ENCODE results near the gene NFKB1. TPM values are rescaled to one million over a fixed set of nuclear protein-coding genes. Genes with fewer than 3 reads are reported as not detected.
"Not testable (repeated sequence)": the region's sequence is repeated elsewhere in the genome, so short reads cannot be mapped to it uniquely, and the experiment has no call there.

Gene NFKB1
- total RNA-seq, 5 donors from 2014 or later (not counting 1 experiment from before 2014, with no cell fraction given), result 83.0 to 185 (median 92.1) TPM

DNA sequence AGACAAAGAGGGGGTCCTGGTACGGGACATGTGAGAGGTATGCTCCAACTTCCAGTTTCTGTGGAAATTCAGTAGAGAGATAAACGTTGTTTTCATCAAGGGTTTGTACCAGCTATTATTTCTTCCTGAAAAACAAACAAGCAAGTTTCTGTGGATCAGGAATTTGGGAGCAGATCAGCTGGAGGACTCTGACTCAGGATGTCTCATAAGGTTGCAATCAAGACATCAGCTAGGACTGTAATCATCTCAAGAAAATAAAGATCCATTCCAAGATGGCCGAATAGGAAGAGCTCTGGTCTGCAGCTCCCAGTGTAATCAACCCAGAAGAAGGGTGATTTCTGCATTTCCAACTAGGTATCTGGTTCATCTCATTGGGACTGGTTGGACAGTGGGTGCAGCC, 23.5 kb upstream of the NFKB1 start:
- DNase-seq, result no peak
- Histone ChIP-seq H3K36me3 (ENCODE audit: control insufficient read depth in 2 of 2, extremely low read depth in 1 of 2, insufficient read depth in 1 of 2, low read length in 1 of 2) (no peaks in the 10 kb centered on the region), H3K4me3 (ENCODE audit: control insufficient read depth in 1 of 2, extremely low read depth in 1 of 2, low read length in 1 of 2) (no peak overlapping the region), H3K4me1 (ENCODE audit: control insufficient read depth in 1 of 2, extremely low read depth in 1 of 2, insufficient read depth in 2 of 2, low read length in 2 of 2) (no peaks in the 10 kb centered on the region), H3K9me3 (no peaks in the 10 kb centered on the region), H3K27ac (ENCODE audit: low read length) (no peak overlapping the region), H3K27me3 (replicated peaks in 1 of 2; ENCODE audit: control insufficient read depth in 2 of 2, extremely low read depth in 1 of 2, insufficient read depth in 2 of 2, low read length in 1 of 2) (no peaks in the 10 kb centered on the region)
- ChIA-PET CTCF (no interaction called here), POLR2A (no interaction called here)
- no peak overlapping the region for H3K4me3 Mint-ChIP-seq
- H3K27me3 Mint-ChIP-seq, result no peaks in the 10 kb centered on the region
- ATAC-seq (replicated peaks in 1 of 4), result no peak
- WGBS (ENCODE audit: insufficient coverage), result no CpG with 5 or more reads among the region's 3 CpGs
- peaks cover 10 to 26% (median 24%) of the 10 kb centered on the region in 3 donors for H3K9me3 Mint-ChIP-seq
- H3K27ac Mint-ChIP-seq, result no peak overlapping the region
- H3K36me3 Mint-ChIP-seq, result peaks cover 18% of the 10 kb centered on the region
- peaks cover 4 to 9% (median 4%) of the 10 kb centered on the region in 3 donors for H3K4me1 Mint-ChIP-seq

DNA sequence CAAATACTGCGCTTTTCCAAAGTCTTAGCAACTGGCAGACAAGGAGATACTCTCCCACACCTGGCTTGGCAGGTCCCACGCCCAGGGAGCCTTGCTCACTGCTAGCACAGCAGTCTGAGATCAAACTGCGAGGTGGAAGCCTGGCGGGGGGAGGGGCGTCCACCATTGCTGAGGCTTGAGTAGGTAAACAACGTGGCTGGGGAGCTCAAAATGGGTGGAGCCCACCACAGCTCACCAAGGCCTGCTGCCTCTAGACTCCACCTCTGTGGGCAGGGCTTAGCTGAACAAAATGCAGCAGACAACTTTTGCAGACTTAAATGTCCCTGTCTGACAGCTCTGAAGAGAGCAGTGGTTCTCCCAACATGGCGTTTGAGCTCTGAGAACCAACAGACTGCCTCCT, 23.0 kb upstream of the NFKB1 start:
- Mint-ChIP-seq H3K27me3 (no peaks in the 10 kb centered on the region), H3K9me3 (peaks cover 10 to 26% (median 24%) of the 10 kb centered on the region in 3 donors), H3K36me3 (peaks cover 18% of the 10 kb centered on the region), H3K4me1 (peaks cover 4 to 9% (median 4%) of the 10 kb centered on the region in 3 donors), H3K27ac (no peak overlapping the region), H3K4me3 (no peak overlapping the region)
- H3K36me3 ChIP-seq (ENCODE audit: control insufficient read depth in 2 of 2, extremely low read depth in 1 of 2, insufficient read depth in 1 of 2, low read length in 1 of 2), result no peaks in the 10 kb centered on the region
- POLR2A ChIA-PET, result no interaction called here
- DNase-seq (no peak), ATAC-seq (replicated peaks in 1 of 4) (no peak)
- H3K4me1 ChIP-seq (ENCODE audit: control insufficient read depth in 1 of 2, extremely low read depth in 1 of 2, insufficient read depth in 2 of 2, low read length in 2 of 2), result no peaks in the 10 kb centered on the region
- 78% methylated on average over 7 of the region's 7 CpGs for WGBS (ENCODE audit: insufficient coverage)
- H3K27me3 ChIP-seq (replicated peaks in 1 of 2; ENCODE audit: control insufficient read depth in 2 of 2, extremely low read depth in 1 of 2, insufficient read depth in 2 of 2, low read length in 1 of 2), result no peaks in the 10 kb centered on the region
- CTCF ChIA-PET, result no interaction called here
- H3K4me3 ChIP-seq (ENCODE audit: control insufficient read depth in 1 of 2, extremely low read depth in 1 of 2, low read length in 1 of 2), result no peak overlapping the region
- H3K27ac ChIP-seq (ENCODE audit: low read length), result no peak overlapping the region
- no peaks in the 10 kb centered on the region for H3K9me3 ChIP-seq

DNA sequence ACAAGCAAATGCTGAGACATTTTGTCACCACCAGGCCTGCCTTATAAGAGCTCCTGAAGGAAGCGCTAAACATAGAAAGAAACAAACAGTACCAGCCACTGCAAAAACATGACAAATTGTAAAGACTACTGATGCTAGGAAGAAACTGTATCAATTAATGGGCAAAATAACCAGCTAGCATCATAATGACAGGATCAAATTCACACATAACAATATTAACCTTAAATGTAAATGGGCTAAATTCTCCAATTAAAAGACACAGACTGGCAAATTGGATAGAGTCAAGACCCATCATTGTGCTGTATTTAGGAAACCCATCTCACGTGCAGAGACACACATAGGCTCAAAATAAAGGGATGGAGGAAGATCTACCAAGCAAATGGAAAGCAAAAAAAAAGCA, 21.3 kb upstream of the NFKB1 start:
- H3K9me3 ChIP-seq; H3K4me1 Mint-ChIP-seq; H3K27me3 ChIP-seq (replicated peaks in 1 of 2; ENCODE audit: control insufficient read depth in 2 of 2, extremely low read depth in 1 of 2, insufficient read depth in 2 of 2, low read length in 1 of 2); H3K4me3 ChIP-seq (ENCODE audit: control insufficient read depth in 1 of 2, extremely low read depth in 1 of 2, low read length in 1 of 2); H3K27me3 Mint-ChIP-seq; DNase-seq; CTCF ChIA-PET; H3K4me3 Mint-ChIP-seq; H3K4me1 ChIP-seq (ENCODE audit: control insufficient read depth in 1 of 2, extremely low read depth in 1 of 2, insufficient read depth in 2 of 2, low read length in 2 of 2); H3K27ac Mint-ChIP-seq; ATAC-seq (replicated peaks in 1 of 4); H3K27ac ChIP-seq (ENCODE audit: low read length); POLR2A ChIA-PET; H3K36me3 ChIP-seq (ENCODE audit: control insufficient read depth in 2 of 2, extremely low read depth in 1 of 2, insufficient read depth in 1 of 2, low read length in 1 of 2): not testable (repeated sequence)
- peaks cover 10 to 26% (median 21%) of the 10 kb centered on the region in 3 donors for H3K9me3 Mint-ChIP-seq
- no CpG with 5 or more reads among the region's 2 CpGs for WGBS (ENCODE audit: insufficient coverage)
- H3K36me3 Mint-ChIP-seq, result peaks cover 15% of the 10 kb centered on the region

DNA sequence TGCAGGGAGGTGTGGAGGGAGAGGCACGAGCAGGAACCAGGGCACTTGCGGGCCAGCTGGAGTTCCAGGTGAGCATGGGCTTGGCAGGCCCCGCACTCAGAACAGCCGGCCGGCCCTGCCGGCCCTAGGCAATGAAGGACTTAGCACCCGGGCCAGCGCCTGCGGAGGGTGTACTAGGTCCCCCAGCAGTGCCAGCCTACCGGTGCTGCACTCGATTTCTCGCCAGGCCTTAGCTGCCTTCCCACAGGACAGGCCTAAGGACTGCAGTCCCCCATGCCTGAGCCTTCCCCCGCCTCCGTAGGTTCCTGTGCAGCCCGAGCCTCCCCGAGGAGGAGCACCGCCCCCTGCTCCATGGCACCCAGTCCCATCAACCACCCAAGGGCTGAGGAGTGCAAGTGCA, 18.0 kb upstream of the NFKB1 start:
- peaks cover 4 to 12% (median 11%) of the 10 kb centered on the region in 3 donors for H3K9me3 Mint-ChIP-seq
- 97% methylated on average over 17 of the region's 17 CpGs for WGBS (ENCODE audit: insufficient coverage)
- no peak for ATAC-seq (replicated peaks in 1 of 4)
- peaks cover 9 to 11% (median 10%) of the 10 kb centered on the region in 3 donors for H3K4me1 Mint-ChIP-seq
- Histone ChIP-seq H3K9me3 (no peaks in the 10 kb centered on the region), H3K27ac (ENCODE audit: low read length) (no peak overlapping the region), H3K4me3 (ENCODE audit: control insufficient read depth in 1 of 2, extremely low read depth in 1 of 2, low read length in 1 of 2) (no peak overlapping the region), H3K4me1 (ENCODE audit: control insufficient read depth in 1 of 2, extremely low read depth in 1 of 2, insufficient read depth in 2 of 2, low read length in 2 of 2) (no peaks in the 10 kb centered on the region), H3K36me3 (ENCODE audit: control insufficient read depth in 2 of 2, extremely low read depth in 1 of 2, insufficient read depth in 1 of 2, low read length in 1 of 2) (no peaks in the 10 kb centered on the region), H3K27me3 (replicated peaks in 1 of 2; ENCODE audit: control insufficient read depth in 2 of 2, extremely low read depth in 1 of 2, insufficient read depth in 2 of 2, low read length in 1 of 2) (no peaks in the 10 kb centered on the region)
- no peak overlapping the region for H3K4me3 Mint-ChIP-seq
- DNase-seq, result no peak
- H3K27ac Mint-ChIP-seq, result no peak overlapping the region
- peaks cover 5% of the 10 kb centered on the region for H3K36me3 Mint-ChIP-seq
- POLR2A ChIA-PET, result interaction anchor here in 1 of 2 donors (0.6 kb wide), 1 partner anchor 289 kb away, joined by 8 read pairs; no protein-coding TSS in a partner anchor
- CTCF ChIA-PET, result interaction anchor here (0.5 to 0.7 kb wide), 3 partner anchors 8 to 364 kb away, joined by 3 read pairs; no protein-coding TSS in a partner anchor
- no peaks in the 10 kb centered on the region for H3K27me3 Mint-ChIP-seq

DNA sequence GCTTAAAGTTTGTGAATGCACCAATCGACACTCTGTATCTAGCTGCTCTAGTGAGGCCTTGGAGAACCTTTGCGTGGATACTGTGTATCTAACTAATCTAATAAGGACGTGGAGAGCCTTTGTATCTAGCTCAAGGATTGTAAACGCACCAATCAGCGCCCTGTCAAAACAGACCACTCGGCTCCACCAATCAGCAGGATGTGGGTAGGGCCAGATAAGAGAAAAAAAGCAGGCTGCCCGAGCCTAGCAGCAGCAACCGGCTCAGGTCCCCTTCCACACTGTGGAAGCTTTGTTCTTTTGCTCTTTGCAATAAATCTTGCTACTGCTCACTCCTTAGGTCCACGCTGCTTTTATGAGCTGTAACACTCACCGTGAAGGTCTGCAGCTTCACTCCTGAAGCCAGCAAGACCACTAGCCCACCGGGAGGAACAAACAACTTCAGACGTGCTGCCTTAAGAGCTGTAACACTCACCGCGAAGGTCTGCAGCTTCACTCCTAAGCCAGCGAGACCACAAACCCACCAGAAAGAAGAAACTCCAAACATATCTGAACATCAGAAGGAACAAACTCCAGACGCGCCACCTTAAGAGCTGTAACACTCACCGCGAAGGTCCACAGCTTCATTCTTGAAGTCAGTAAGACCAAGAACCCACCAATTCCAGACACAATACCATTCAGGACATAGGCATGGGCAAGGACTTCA, 17.0 kb upstream of the NFKB1 start:
- POLR2A ChIA-PET, result not testable (repeated sequence)
- peak overlapping the region; percentile 40 to 81 for H3K27ac Mint-ChIP-seq
- H3K4me1 Mint-ChIP-seq, result peaks cover 9 to 11% (median 10%) of the 10 kb centered on the region in 3 donors

DNA sequence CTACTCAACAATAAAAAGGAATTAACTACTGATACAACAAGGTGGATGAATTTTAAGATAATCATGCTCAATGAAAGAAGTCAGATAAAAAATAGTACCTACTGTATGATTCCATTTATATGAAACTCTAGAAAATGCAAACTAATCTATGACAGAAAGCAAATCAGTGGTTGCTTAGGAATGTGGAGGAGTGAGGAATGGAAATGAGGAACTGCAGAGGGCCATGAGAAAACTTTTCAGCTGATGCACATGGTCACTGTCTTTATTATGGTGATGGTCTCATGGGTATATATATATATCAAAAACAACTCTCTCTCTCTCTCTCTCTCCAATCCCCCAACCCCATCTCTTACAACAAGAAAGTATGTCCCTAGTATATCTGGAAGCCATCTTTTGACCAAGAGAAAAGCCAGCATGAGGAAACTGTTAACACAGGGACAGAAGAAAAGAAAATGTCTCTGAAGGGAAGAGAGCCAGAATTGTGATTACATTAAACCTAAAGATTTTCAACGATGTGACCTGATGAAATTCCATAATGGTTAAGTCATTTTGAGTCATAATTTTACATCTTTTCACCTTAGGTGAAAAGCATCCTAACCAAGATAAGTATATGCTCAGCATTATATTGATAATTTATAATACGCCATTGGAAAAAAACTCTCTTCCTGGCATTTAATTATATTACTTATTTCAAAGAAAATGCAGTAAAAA, 8.5 kb upstream of the NFKB1 start:
- Mint-ChIP-seq H3K36me3 (no peaks in the 10 kb centered on the region), H3K9me3 (no peaks in the 10 kb centered on the region), H3K27ac (peak overlapping the region in 1 of 2 donors; percentile 59), H3K27me3 (no peaks in the 10 kb centered on the region), H3K4me3 (no peak overlapping the region), H3K4me1 (peaks cover 17 to 21% (median 20%) of the 10 kb centered on the region in 3 donors)
- Histone ChIP-seq H3K4me1 (ENCODE audit: control insufficient read depth in 1 of 2, extremely low read depth in 1 of 2, insufficient read depth in 2 of 2, low read length in 2 of 2) (peaks cover 4 to 7% of the 10 kb centered on the region in 2 experiments), H3K27me3 (replicated peaks in 1 of 2; ENCODE audit: control insufficient read depth in 2 of 2, extremely low read depth in 1 of 2, insufficient read depth in 2 of 2, low read length in 1 of 2) (no peaks in the 10 kb centered on the region), H3K36me3 (ENCODE audit: control insufficient read depth in 2 of 2, extremely low read depth in 1 of 2, insufficient read depth in 1 of 2, low read length in 1 of 2) (no peaks in the 10 kb centered on the region), H3K27ac (ENCODE audit: low read length) (no peak overlapping the region), H3K9me3 (no peaks in the 10 kb centered on the region), H3K4me3 (ENCODE audit: control insufficient read depth in 1 of 2, extremely low read depth in 1 of 2, low read length in 1 of 2) (no peak overlapping the region)
- ATAC-seq (replicated peaks in 1 of 4) (no peak), DNase-seq (no peak)
- ChIA-PET CTCF (no interaction called here), POLR2A (interaction anchor here in 1 of 2 donors (0.7 kb wide), 1 partner anchor 298 kb away, joined by 5 read pairs; no protein-coding TSS in a partner anchor)
- no CpG with 5 or more reads among the region's 2 CpGs for WGBS (ENCODE audit: insufficient coverage)

More for the DNA sequence above, 17.0 kb upstream of the NFKB1 start:
- CTCF ChIA-PET; H3K27me3 ChIP-seq (replicated peaks in 1 of 2; ENCODE audit: control insufficient read depth in 2 of 2, extremely low read depth in 1 of 2, insufficient read depth in 2 of 2, low read length in 1 of 2); H3K9me3 ChIP-seq; H3K36me3 Mint-ChIP-seq; DNase-seq; H3K9me3 Mint-ChIP-seq; ATAC-seq (replicated peaks in 1 of 4); H3K27me3 Mint-ChIP-seq; H3K27ac ChIP-seq (ENCODE audit: low read length); H3K4me1 ChIP-seq (ENCODE audit: control insufficient read depth in 1 of 2, extremely low read depth in 1 of 2, insufficient read depth in 2 of 2, low read length in 2 of 2); H3K36me3 ChIP-seq (ENCODE audit: control insufficient read depth in 2 of 2, extremely low read depth in 1 of 2, insufficient read depth in 1 of 2, low read length in 1 of 2); H3K4me3 ChIP-seq (ENCODE audit: control insufficient read depth in 1 of 2, extremely low read depth in 1 of 2, low read length in 1 of 2): not testable (repeated sequence)
- WGBS (ENCODE audit: insufficient coverage), result 77% methylated on average over 6 of the region's 19 CpGs
- peak overlapping the region; percentile 9 to 70 (median 53) for H3K4me3 Mint-ChIP-seq

Data from T-cell (primary cell).